NCI-H2107 treated with DMSO at 0.1 percent for 48 hours (cell line): ENCODE data around the gene TNFRSF13B.
"Not testable (repeated sequence)": the region's sequence is repeated elsewhere in the genome, so short reads cannot be mapped to it uniquely, and the experiment has no call there.

Source experiments
- DNase-seq: peaks from one replicate; lab custom pipeline; 2025; ENCODE audit not compliant: unreplicated experiment; lab: John Stamatoyannopoulos, UW

The TNFRSF13B gene

GRCh38 chr17:16971458-16972338, at the start of gene TNFRSF13B:
Gene TNFRSF13B, minus strand, starts transcription at chr17:16972118. Its CDS starts 43 bp downstream, at chr17:16972075.
- no peak for DNase-seq

- DNase-seq: no peak
Measured at GRCh38 chr17:17021194-17021863, 49.4 kb upstream of the TNFRSF13B start.

- DNase-seq: no peak
Measured at GRCh38 chr17:17020821-17021193, 48.9 kb upstream of the TNFRSF13B start.

GRCh38 chr17:17019891-17020456, 48.1 kb upstream of the TNFRSF13B start:
- DNase-seq: no peak

- no peak for DNase-seq
Measured at GRCh38 chr17:17019430-17019762, 47.5 kb upstream of the TNFRSF13B start.

GRCh38 chr17:17018612-17019429, 46.9 kb upstream of the TNFRSF13B start:
- no peak for DNase-seq

- DNase-seq: no peak
Measured at GRCh38 chr17:17018021-17018441, 46.1 kb upstream of the TNFRSF13B start.

GRCh38 chr17:17017343-17018014, 45.6 kb upstream of the TNFRSF13B start:
- DNase-seq: no peak

- DNase-seq: not testable (repeated sequence)
Measured at GRCh38 chr17:17016199-17017197, 44.6 kb upstream of the TNFRSF13B start.

GRCh38 chr17:17015230-17015629, 43.3 kb upstream of the TNFRSF13B start:
- no peak for DNase-seq

- not testable (repeated sequence) for DNase-seq
Measured at GRCh38 chr17:17014748-17015124, 42.8 kb upstream of the TNFRSF13B start.

GRCh38 chr17:17013828-17014747, 42.2 kb upstream of the TNFRSF13B start:
- DNase-seq: not testable (repeated sequence)

- DNase-seq: not testable (repeated sequence)
Measured at GRCh38 chr17:17011043-17011907, 39.4 kb upstream of the TNFRSF13B start.

GRCh38 chr17:17010545-17011034, 38.7 kb upstream of the TNFRSF13B start:
- DNase-seq: not testable (repeated sequence)

GRCh38 chr17:17009972-17010371, 38.1 kb upstream of the TNFRSF13B start:
- not testable (repeated sequence) for DNase-seq

- DNase-seq: not testable (repeated sequence)
Measured at GRCh38 chr17:17008621-17009397, 36.9 kb upstream of the TNFRSF13B start.
